Stimulated activated memory B cell treated with anti-CD40 and anti-IgM and Interleukin-4, amounts not matched to agents 10 μg/mL and 1 μg/mL and 100 μg/mL, for 72 hours (primary cell): ENCODE data around the gene FRS2.
"Not testable (repeated sequence)": the region's sequence is repeated elsewhere in the genome, so short reads cannot be mapped to it uniquely, and the experiment has no call there.

Experiments used
- ATAC-seq: fragments of 150-1000 bp; cut with Tn5 transposase; 2 replicates; pipeline ENCODE4 v1.10.0; 2021
- H3K27ac Mint-ChIP-seq: one replicate; pipeline ENCODE4 v1.8.0; 2022; ENCODE audit warnings: mild to moderate bottlenecking, mixed read lengths
- H3K27me3 Mint-ChIP-seq: one replicate; pipeline ENCODE4 v1.8.0; 2022; ENCODE audit warnings: mixed read lengths
- H3K36me3 Mint-ChIP-seq: one replicate; pipeline ENCODE4 v1.8.0; 2022; ENCODE audit warnings: mixed read lengths
- H3K4me1 Mint-ChIP-seq: one replicate; pipeline ENCODE4 v1.8.0; 2022; ENCODE audit warnings: mixed read lengths
- H3K4me3 Mint-ChIP-seq: one replicate; pipeline ENCODE4 v1.8.0; 2022; ENCODE audit warnings: mild to moderate bottlenecking, moderate library complexity, mixed read lengths
- H3K9me3 Mint-ChIP-seq: one replicate; pipeline ENCODE4 v1.8.0; 2022; ENCODE audit warnings: mixed read lengths

Gene FRS2

GRCh38 chr12:69589082-69589481 is 118.9 kb downstream of the FRS2 start:
- no peak overlapping the region for H3K4me3 Mint-ChIP-seq
- no peak overlapping the region for H3K27ac Mint-ChIP-seq

GRCh38 chr12:69595689-69596088 is 125.5 kb downstream of the FRS2 start:
- no peak for ATAC-seq
- Mint-ChIP-seq H3K36me3 (peaks cover 72% of the 10 kb centered on the region), H3K4me1 (no peaks in the 10 kb centered on the region), H3K9me3 (no peaks in the 10 kb centered on the region), H3K27ac (no peak overlapping the region), H3K4me3 (no peak overlapping the region), H3K27me3 (no peaks in the 10 kb centered on the region)

More at GRCh38 chr12:69589082-69589481, 118.9 kb downstream of the FRS2 start:
- Mint-ChIP-seq H3K27me3 (no peaks in the 10 kb centered on the region), H3K36me3 (peaks cover 61% of the 10 kb centered on the region), H3K9me3 (no peaks in the 10 kb centered on the region), H3K4me1 (peaks cover 8% of the 10 kb centered on the region)
- no peak for ATAC-seq

- peaks cover 75% of the 10 kb centered on the region for H3K36me3 Mint-ChIP-seq
- H3K4me3 Mint-ChIP-seq = no peak overlapping the region
- H3K4me1 Mint-ChIP-seq = no peaks in the 10 kb centered on the region
- H3K27me3 Mint-ChIP-seq = no peaks in the 10 kb centered on the region
- peaks cover 4% of the 10 kb centered on the region for H3K9me3 Mint-ChIP-seq
- no peak overlapping the region for H3K27ac Mint-ChIP-seq
- ATAC-seq = no peak
These were observed 128.1 kb downstream of the FRS2 start for GRCh38 chr12:69598174-69598753.

- ATAC-seq = no peak
These were observed 130.6 kb downstream of the FRS2 start for GRCh38 chr12:69600804-69601203.

GRCh38 chr12:69601962-69602685 is 131.9 kb downstream of the FRS2 start:
- Mint-ChIP-seq H3K27me3 (no peaks in the 10 kb centered on the region), H3K4me3 (no peak overlapping the region), H3K27ac (no peak overlapping the region), H3K9me3 (peaks cover 7% of the 10 kb centered on the region), H3K4me1 (no peaks in the 10 kb centered on the region), H3K36me3 (peaks cover 49% of the 10 kb centered on the region)
- ATAC-seq = no peak

More at GRCh38 chr12:69600804-69601203, 130.6 kb downstream of the FRS2 start:
- no peak overlapping the region for H3K4me3 Mint-ChIP-seq
- H3K27me3 Mint-ChIP-seq = no peaks in the 10 kb centered on the region
- no peak overlapping the region for H3K27ac Mint-ChIP-seq
- H3K36me3 Mint-ChIP-seq = peaks cover 60% of the 10 kb centered on the region
- H3K9me3 Mint-ChIP-seq = peaks cover 7% of the 10 kb centered on the region
- no peaks in the 10 kb centered on the region for H3K4me1 Mint-ChIP-seq

GRCh38 chr12:69602954-69603353 is 132.8 kb downstream of the FRS2 start:
- Mint-ChIP-seq H3K36me3 (peaks cover 41% of the 10 kb centered on the region), H3K27me3 (no peaks in the 10 kb centered on the region), H3K9me3 (peaks cover 7% of the 10 kb centered on the region), H3K27ac (no peak overlapping the region), H3K4me1 (no peaks in the 10 kb centered on the region), H3K4me3 (no peak overlapping the region)
- ATAC-seq = no peak

- not testable (repeated sequence) for H3K27ac Mint-ChIP-seq, H3K4me3 Mint-ChIP-seq, H3K27me3 Mint-ChIP-seq, H3K4me1 Mint-ChIP-seq, ATAC-seq, H3K9me3 Mint-ChIP-seq
- H3K36me3 Mint-ChIP-seq = peaks cover 38% of the 10 kb centered on the region
These were observed 133.4 kb downstream of the FRS2 start for GRCh38 chr12:69603556-69603955.

GRCh38 chr12:69604275-69604674 is 134.1 kb downstream of the FRS2 start:
- H3K36me3 Mint-ChIP-seq = peaks cover 38% of the 10 kb centered on the region
- H3K27ac Mint-ChIP-seq, ATAC-seq, H3K4me3 Mint-ChIP-seq, H3K9me3 Mint-ChIP-seq, H3K27me3 Mint-ChIP-seq, H3K4me1 Mint-ChIP-seq: not testable (repeated sequence)

- Mint-ChIP-seq H3K4me3 (no peak overlapping the region), H3K4me1 (no peaks in the 10 kb centered on the region), H3K27ac (no peak overlapping the region), H3K27me3 (no peaks in the 10 kb centered on the region), H3K36me3 (peaks cover 6% of the 10 kb centered on the region), H3K9me3 (peaks cover 4% of the 10 kb centered on the region)
- ATAC-seq = no peak
These were observed 137.9 kb downstream of the FRS2 start for GRCh38 chr12:69608114-69608513.

- Mint-ChIP-seq H3K27me3 (no peaks in the 10 kb centered on the region), H3K27ac (no peak overlapping the region), H3K4me1 (no peaks in the 10 kb centered on the region), H3K4me3 (no peak overlapping the region), H3K36me3 (no peaks in the 10 kb centered on the region), H3K9me3 (no peaks in the 10 kb centered on the region)
- no peak for ATAC-seq
These were observed 139.9 kb downstream of the FRS2 start for GRCh38 chr12:69610126-69610525.

GRCh38 chr12:69610729-69611128 is 140.5 kb downstream of the FRS2 start, which contains the start of gene LRRC10:
Gene LRRC10, minus strand, starts transcription at chr12:69610907. Its CDS starts 69 bp downstream, at chr12:69610838.
- Mint-ChIP-seq H3K4me1 (peaks cover 3% of the 10 kb centered on the region), H3K4me3 (no peak within 1 kb of the TSS), H3K36me3 (no peaks in the 10 kb centered on the region), H3K27ac (no peak within 1 kb of the TSS), H3K9me3 (no peaks in the 10 kb centered on the region), H3K27me3 (no peaks in the 10 kb centered on the region)
- ATAC-seq = no peak

- ATAC-seq = no peak
- Mint-ChIP-seq H3K9me3 (no peaks in the 10 kb centered on the region), H3K27ac (no peak overlapping the region), H3K27me3 (no peaks in the 10 kb centered on the region), H3K4me3 (no peak overlapping the region), H3K4me1 (peaks cover 11% of the 10 kb centered on the region), H3K36me3 (no peaks in the 10 kb centered on the region)
These were observed 143.2 kb downstream of the FRS2 start for GRCh38 chr12:69613351-69613750.

GRCh38 chr12:69616025-69616424 is 145.8 kb downstream of the FRS2 start:
- no peak overlapping the region for H3K4me3 Mint-ChIP-seq
- H3K4me1 Mint-ChIP-seq = peaks cover 11% of the 10 kb centered on the region
- peak; percentile 57 for ATAC-seq
- no peaks in the 10 kb centered on the region for H3K36me3 Mint-ChIP-seq
- peaks cover 8% of the 10 kb centered on the region for H3K27me3 Mint-ChIP-seq
- no peaks in the 10 kb centered on the region for H3K9me3 Mint-ChIP-seq
- no peak overlapping the region for H3K27ac Mint-ChIP-seq

- Mint-ChIP-seq H3K9me3 (no peaks in the 10 kb centered on the region), H3K4me3 (no peak overlapping the region), H3K27ac (no peak overlapping the region), H3K27me3 (peaks cover 11% of the 10 kb centered on the region), H3K4me1 (peaks cover 11% of the 10 kb centered on the region), H3K36me3 (no peaks in the 10 kb centered on the region)
- no peak for ATAC-seq
These were observed 148.9 kb downstream of the FRS2 start for GRCh38 chr12:69619050-69619449.

GRCh38 chr12:69620077-69620476 is 149.9 kb downstream of the FRS2 start:
- H3K27ac Mint-ChIP-seq = no peak overlapping the region
- ATAC-seq = no peak
- H3K4me3 Mint-ChIP-seq = no peak overlapping the region

GRCh38 chr12:69620921-69621320 is 150.7 kb downstream of the FRS2 start:
- peaks cover 11% of the 10 kb centered on the region for H3K27me3 Mint-ChIP-seq

More at GRCh38 chr12:69620077-69620476, 149.9 kb downstream of the FRS2 start:
- Mint-ChIP-seq H3K9me3 (no peaks in the 10 kb centered on the region), H3K27me3 (peaks cover 11% of the 10 kb centered on the region), H3K4me1 (peaks cover 11% of the 10 kb centered on the region), H3K36me3 (no peaks in the 10 kb centered on the region)

More at GRCh38 chr12:69620921-69621320, 150.7 kb downstream of the FRS2 start:
- H3K9me3 Mint-ChIP-seq = no peaks in the 10 kb centered on the region
- H3K4me3 Mint-ChIP-seq = no peak overlapping the region
- ATAC-seq = no peak
- peaks cover 5% of the 10 kb centered on the region for H3K4me1 Mint-ChIP-seq
- H3K36me3 Mint-ChIP-seq = no peaks in the 10 kb centered on the region
- H3K27ac Mint-ChIP-seq = no peak overlapping the region
